HG03196 (cell line): ENCODE results near the gene RIC8B.
"Not testable (repeated sequence)": the region's sequence is repeated elsewhere in the genome, so short reads cannot be mapped to it uniquely, and the experiment has no call there.

Source experiments
- ATAC-seq: cut with Tn5 transposase; IDR thresholded peaks from one replicate; pipeline ENCODE4 v1.9.1; 2021; ENCODE audit not compliant: unreplicated experiment

Gene RIC8B

GRCh38 chr12:106774005-106774807 is at the start of gene RIC8B:
TSS of gene RIC8B (plus strand) at chr12:106774682. CDS start at chr12:106774746, 64 bp downstream.
- peak; percentile 90 for ATAC-seq

- no peak for ATAC-seq
Measured at GRCh38 chr12:106724934-106725333, 49.5 kb upstream of the RIC8B start.

GRCh38 chr12:106726603-106727202 is 47.8 kb upstream of the RIC8B start:
- ATAC-seq, result not testable (repeated sequence)

GRCh38 chr12:106729611-106730010 is 44.9 kb upstream of the RIC8B start:
- no peak for ATAC-seq

GRCh38 chr12:106732890-106733289 is 41.6 kb upstream of the RIC8B start:
- no peak for ATAC-seq

DNA sequence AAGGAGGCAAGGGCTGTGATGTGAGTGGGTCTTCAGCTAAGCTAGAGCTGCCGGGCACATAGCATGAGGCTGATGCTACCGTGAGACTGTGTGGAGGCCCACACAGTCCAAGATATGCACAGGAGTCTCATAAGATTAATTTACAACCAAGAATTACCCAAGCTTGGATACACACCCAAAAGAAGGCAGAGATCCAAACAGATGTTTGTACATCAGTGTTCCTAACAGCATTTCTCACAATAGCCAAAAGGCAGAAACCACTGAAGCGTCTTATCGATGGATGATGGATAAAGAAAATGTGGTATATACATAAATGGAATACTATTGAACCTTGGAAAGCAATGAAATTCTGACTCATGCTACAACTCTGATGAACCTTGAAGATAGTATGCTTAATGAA is 40.8 kb upstream of the RIC8B start:
- ATAC-seq, result no peak

DNA sequence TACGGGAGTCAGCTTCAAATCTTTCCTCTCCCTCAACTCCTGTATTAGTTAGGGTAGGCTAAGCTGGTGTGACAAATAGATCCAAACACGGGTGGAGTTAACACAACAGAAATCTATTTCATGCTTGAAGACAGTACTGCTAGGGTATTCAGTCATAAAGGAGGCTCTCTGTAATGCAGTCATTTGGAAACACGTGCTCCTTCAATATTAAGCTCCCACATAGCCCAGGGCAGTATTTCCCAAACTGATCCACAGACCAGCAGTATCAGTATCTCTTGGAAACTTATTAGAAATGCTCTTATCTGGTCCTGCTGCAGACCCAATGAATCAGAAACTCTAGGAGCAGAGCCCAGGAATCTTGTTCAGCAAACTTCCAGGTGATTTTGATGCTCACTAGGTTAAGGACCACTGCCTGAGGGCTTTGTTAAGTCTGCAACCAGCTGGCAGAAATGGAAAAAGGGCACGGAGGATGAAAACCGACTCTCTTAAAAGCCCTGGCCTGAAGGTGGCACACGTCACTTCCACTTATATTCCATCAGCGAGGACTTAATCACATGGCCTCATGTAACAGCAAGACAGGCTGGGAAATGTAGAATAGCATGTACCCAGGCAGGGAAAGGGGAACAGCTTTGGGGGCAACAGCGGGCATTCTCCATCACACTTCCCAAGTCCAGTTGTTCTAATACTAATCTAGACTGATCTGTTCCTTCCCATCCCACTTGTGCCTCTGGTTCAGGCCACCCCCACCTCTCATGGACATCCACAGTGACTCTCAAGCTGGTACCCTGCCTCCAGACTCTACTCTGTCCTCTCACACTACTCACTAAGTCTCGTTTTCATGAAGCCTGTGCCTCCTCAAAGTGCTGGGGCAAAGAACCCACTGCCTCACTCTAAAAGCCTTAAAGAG is 38.2 kb upstream of the RIC8B start:
- no peak for ATAC-seq

GRCh38 chr12:106739318-106739717 is 35.2 kb upstream of the RIC8B start:
- ATAC-seq, result no peak

DNA sequence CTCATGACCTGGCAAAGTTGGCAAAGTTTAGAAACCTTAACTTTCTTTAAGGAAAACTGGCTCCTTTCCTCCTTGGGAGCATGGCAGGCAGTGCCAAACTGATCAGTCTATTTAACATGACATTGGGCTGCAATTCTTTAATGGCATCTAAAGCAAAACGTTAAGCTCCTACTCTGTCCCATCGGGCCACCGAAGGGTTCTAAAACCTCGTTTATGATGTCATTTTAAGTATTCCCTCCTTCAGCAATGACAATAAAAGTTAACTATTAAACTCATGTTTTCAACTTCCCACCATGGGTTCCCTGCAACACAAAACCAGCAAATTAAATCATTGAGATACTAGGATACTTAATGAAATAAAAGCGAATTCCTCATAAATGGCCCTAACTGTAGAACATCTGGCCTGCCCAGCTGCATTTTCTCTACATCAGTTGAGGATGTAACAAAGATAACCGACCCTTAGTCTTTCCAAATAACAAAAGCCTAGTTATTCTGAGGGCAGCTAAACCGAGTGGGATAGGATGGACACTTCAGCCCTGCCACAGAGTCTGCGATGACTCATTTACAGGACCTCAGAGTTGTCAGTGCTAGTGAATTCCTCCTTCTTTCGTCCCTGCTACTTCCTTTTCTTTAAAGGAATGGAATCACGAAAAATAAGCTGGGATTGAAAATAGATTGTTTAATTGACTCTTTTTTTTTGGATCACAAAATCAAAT is 34.5 kb upstream of the RIC8B start:
- no peak for ATAC-seq

DNA sequence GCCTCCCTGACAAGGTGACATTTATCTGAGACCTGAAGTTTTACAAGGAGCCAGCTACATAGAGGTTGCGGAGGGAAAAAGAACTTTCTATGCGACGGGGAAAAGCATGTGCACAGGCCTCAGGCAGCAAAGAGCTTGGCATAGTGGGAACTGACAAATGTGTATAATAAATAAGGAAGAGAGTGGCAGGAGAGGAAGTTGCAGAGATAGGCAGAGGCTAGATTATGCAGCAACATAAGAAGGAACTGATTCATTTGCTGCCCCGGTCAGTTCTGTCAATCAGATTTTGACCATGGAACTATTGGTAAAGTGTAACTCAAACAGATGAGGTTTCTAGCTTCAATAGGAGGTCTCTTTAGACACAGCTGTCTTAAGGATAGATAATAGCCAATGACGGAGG is 33.7 kb upstream of the RIC8B start:
- ATAC-seq, result no peak

DNA sequence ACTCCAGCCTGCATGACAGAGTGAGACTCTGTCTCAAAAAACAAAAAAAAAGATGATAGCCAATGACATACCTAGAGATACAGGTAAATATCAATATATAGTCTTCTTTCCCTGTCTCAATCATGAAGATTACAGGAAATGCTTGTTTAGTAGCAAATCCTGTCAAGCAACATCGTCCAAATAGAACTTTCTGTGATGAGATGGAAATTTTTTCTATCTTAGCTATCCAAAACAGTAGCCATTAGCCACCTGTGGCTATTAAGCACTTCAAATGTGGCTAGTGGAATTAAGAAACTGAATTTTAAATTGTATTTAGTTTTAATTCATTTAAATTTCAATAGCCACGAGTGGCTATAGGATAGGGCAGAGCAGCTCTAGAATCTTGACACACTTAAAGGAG is 33.2 kb upstream of the RIC8B start:
- ATAC-seq, result no peak

DNA sequence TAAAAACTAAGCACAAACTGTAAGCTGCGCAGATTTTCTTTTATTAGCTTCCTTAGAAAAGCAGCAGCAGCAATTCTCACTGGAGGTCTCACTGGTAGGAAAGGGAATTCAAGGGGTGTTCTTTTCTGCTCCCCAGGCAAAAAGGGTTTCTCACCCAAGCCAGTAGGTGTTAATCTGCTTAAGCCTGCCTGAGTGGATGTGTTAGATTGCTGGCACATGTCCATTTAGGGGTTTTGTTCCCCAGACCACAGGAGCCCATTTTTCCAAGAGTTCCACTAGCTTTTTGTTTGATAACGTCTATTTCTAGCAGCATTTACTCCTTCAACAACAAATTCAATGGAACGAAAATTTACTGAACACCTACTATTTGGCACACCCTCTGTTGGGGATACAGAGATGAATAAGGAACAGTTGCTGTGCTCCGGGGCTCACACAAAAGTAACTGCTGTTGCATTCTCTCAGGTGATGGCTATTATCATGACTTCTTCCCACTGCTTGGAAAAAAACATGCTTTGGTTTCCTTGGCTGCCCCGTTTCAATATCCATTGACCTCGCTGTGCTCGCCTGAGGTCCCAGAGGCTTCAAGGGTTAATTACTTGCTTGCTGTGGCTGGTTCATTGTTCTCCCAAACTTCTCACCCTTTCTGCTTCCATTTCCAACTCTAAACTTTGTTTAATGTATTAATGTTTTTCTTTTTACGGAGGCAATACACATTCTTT is 31.1 kb upstream of the RIC8B start:
- ATAC-seq, result no peak

DNA sequence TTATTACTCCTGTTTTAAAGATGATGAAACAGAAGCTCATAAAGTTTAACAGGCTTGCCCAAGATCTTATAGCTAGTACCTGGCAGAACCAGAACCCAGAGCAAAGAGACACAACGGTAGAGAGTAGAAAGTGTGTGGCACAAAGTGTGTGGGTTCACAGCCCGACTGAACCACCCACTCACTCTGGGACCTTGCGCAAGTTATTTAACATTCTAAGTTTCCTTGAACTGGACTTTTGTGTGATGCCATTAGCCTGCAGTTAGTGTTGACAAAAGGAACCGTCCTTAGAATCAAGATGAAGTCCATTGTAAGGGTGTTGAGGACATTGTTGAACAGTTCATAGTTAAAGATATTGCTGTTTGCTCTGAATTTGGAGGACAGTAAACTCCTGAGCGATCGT is 29.9 kb upstream of the RIC8B start:
- no peak for ATAC-seq

- ATAC-seq, result no peak
Measured at GRCh38 chr12:106745181-106745745, 29.2 kb upstream of the RIC8B start.

DNA sequence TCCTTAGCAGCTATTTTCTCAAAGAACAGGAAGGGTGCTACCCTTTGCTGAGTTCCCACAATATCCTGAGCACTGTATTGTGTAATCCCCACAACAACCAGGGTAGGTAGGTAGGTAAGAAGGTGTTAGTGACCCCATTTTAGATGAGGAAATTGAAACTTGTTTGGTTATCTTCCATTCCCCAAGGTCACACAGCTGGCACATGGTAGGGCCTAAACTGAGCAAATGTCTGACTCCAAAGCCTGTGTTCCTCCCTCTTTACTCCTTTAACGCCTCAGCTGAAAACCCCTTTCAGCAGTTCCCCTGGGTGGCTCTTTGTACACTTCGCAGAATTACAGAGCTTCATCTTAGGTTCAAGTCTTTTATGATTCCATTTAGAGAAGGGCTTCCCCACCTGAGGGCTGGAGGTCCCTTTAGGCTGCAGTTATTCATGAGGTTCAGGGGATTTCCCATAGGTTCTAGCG is 26.5 kb upstream of the RIC8B start:
- ATAC-seq, result no peak

GRCh38 chr12:106750524-106750923 is 24.0 kb upstream of the RIC8B start:
- no peak for ATAC-seq

DNA sequence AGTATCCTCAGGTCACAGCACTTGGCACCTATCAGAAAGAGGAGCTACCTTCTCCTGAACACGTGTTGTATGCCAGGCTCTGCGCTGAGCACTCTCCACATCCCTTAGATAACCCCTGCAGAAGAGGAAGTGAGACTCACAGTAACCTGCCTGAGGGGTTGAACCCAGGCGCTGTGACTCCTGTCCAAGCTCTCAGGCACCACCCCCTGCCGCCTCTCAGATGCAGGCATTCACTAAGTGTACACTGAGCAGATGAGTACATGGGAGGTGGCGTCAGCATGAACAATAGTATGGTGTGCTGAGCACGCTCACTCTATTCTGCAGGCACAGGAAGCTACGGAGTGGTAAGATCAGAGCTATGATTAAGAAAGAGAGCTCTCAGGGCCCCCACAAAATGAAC is 21.0 kb upstream of the RIC8B start:
- ATAC-seq, result peak; percentile 97

- ATAC-seq, result no peak
Measured at GRCh38 chr12:106754331-106754730, 20.2 kb upstream of the RIC8B start.

GRCh38 chr12:106757623-106758348 is 16.7 kb upstream of the RIC8B start:
- no peak for ATAC-seq
